Liver (tissue), 9 donors: ENCODE measurements around the gene SERPINA5. TPM values are rescaled to one million over a fixed set of nuclear protein-coding genes. Genes with fewer than 3 reads are reported as not detected.

Source experiments
- DNase-seq: peaks from one replicate; pipeline ENCODE4 v3.0.0-alpha.2; 2017; ENCODE audit warnings: low spot score
- H3K27ac ChIP-seq, 2 donors: one replicate each; pipeline ENCODE4 v1.7.0; 2013; ENCODE audit warnings: inconsistent platforms in 2 of 2, low read length in 2 of 2, control low read depth in 1 of 2, low read depth in 1 of 2, mild to moderate bottlenecking in 1 of 2
- H3K27me3 ChIP-seq, 4 donors: one replicate each; pipeline versions ENCODE4 v1.6.1 to v1.7.0; 2013; ENCODE audit warnings: low read length in 3 of 4, inconsistent platforms in 1 of 4, mild to moderate bottlenecking in 1 of 4, moderate library complexity in 1 of 4; ENCODE audit not compliant: control insufficient read depth in 4 of 4, insufficient read depth in 4 of 4
- H3K36me3 ChIP-seq, 4 donors: one replicate each; pipeline versions ENCODE4 v1.6.1 to v1.7.0; 2013; ENCODE audit warnings: low read length in 3 of 4, mild to moderate bottlenecking in 3 of 4, low read depth in 1 of 4, moderate library complexity in 1 of 4; ENCODE audit not compliant: control insufficient read depth in 4 of 4, insufficient read depth in 3 of 4
- H3K4me1 ChIP-seq, 4 donors: one replicate each; pipeline versions ENCODE4 v1.6.1 to v1.7.0; 2013; ENCODE audit warnings: low read length in 3 of 4, mild to moderate bottlenecking in 3 of 4, moderate library complexity in 1 of 4; ENCODE audit not compliant: control insufficient read depth in 4 of 4, insufficient read depth in 4 of 4
- H3K4me3 ChIP-seq, 3 donors: one replicate each; pipeline versions ENCODE4 v1.6.1 to v1.7.0; 2013; ENCODE audit warnings: low read length in 3 of 3, control low read depth in 1 of 3, low read depth in 1 of 3, mild to moderate bottlenecking in 1 of 3
- H3K9ac ChIP-seq, 2 donors: one replicate each; pipeline ENCODE4 v1.7.0; 2013; ENCODE audit warnings: low read length in 2 of 2, mild to moderate bottlenecking in 2 of 2, moderate library complexity in 2 of 2, control low read depth in 1 of 2, low read depth in 1 of 2
- H3K9me3 ChIP-seq, 4 donors: one replicate each; pipeline versions ENCODE4 v1.6.1 to v1.7.0; 2013; ENCODE audit warnings: low read length in 3 of 4; ENCODE audit not compliant: control insufficient read depth in 4 of 4
- EGR1 ChIP-seq, 2 donors: IDR thresholded peaks; 2 replicates each; pipeline ENCODE4 v1.6.1; 2016 to 2018; ENCODE audit warnings: antibody characterized with exemption in 2 of 2, low read depth in 2 of 2
- FOXA1 ChIP-seq: IDR thresholded peaks from 2 replicates; pipeline ENCODE4 v1.6.1; 2016; ENCODE audit warnings: antibody characterized with exemption
- FOXA2 ChIP-seq: IDR thresholded peaks from 2 replicates; pipeline ENCODE4 v1.6.1; 2016; ENCODE audit warnings: antibody characterized with exemption
- GABPA ChIP-seq, 2 donors: IDR thresholded peaks in 1 of 2; conservative IDR thresholded peaks in 1 of 2; 2 replicates each; pipeline ENCODE4 v1.6.1; 2016; ENCODE audit warnings: antibody characterized with exemption in 2 of 2, mild to moderate bottlenecking in 1 of 2, moderate library complexity in 1 of 2
- HNF4A ChIP-seq, 2 donors: conservative IDR thresholded peaks; 2 replicates each; pipeline ENCODE4 v1.6.1; 2016; ENCODE audit warnings: antibody characterized with exemption in 2 of 2, mild to moderate bottlenecking in 2 of 2
- HNF4G ChIP-seq: IDR thresholded peaks from 2 replicates; pipeline ENCODE4 v1.6.1; 2016; ENCODE audit warnings: antibody characterized with exemption
- JUND ChIP-seq, 2 donors: IDR thresholded peaks; 2 replicates each; pipeline ENCODE4 v1.6.1; 2016; ENCODE audit warnings: antibody characterized with exemption in 2 of 2
- NR2F2 ChIP-seq: IDR thresholded peaks from 2 replicates; pipeline ENCODE4 v1.6.1; 2016; ENCODE audit warnings: antibody characterized with exemption
- RAD21 ChIP-seq, 2 donors: IDR thresholded peaks; 2 replicates each; pipeline ENCODE4 v1.6.1; 2016; ENCODE audit warnings: antibody characterized with exemption in 2 of 2, mild to moderate bottlenecking in 2 of 2
- RXRA ChIP-seq, 2 donors: IDR thresholded peaks; 2 replicates each; pipeline ENCODE4 v1.6.1; 2017 to 2018; ENCODE audit warnings: antibody characterized with exemption in 2 of 2, mild to moderate bottlenecking in 1 of 2
- SP1 ChIP-seq: IDR thresholded peaks from 2 replicates; pipeline ENCODE4 v1.6.1; 2018; ENCODE audit warnings: antibody characterized with exemption, mild to moderate bottlenecking
- TAF1 ChIP-seq: conservative IDR thresholded peaks from 2 replicates; pipeline ENCODE4 v1.6.1; 2016; ENCODE audit warnings: antibody characterized with exemption, mild to moderate bottlenecking
- YY1 ChIP-seq: IDR thresholded peaks from 2 replicates; pipeline ENCODE4 v1.6.1; 2016; ENCODE audit warnings: antibody characterized with exemption, mild to moderate bottlenecking
- WGBS: extraction: QIAGEN DNeasy Blood & Tissue Kit; methylation state at CpG from one replicate; pipeline ENCODE4 v1.1.7; 2013; 5-methylcytosine and 5-hydroxymethylcytosine counted together
- polyA plus RNA-seq, 2 donors: library from polyadenylated mRNA; stranded (reverse) in 1 of 2; unstranded in 1 of 2; fragments of 200-250 nt in 1 of 2; fragments of >200 nt in 1 of 2; fragmentation: Nextera tagmentation in 1 of 2; extraction: Ambion mirVana in 1 of 2; gene quantifications; one replicate each; pipeline versions ENCODE4 v1.2.1 to v1.2.3, GENCODE V29; 2013 to 2015
- total RNA-seq, 2 donors: library from RNA; depleted of rRNA; stranded (reverse); fragments of >200 nt; gene quantifications; one replicate each; pipeline ENCODE4 v1.2.3, GENCODE V29; 2014
- TF ChIP-seq, protein P1 (sequence below): IDR thresholded peaks from 2 replicates; pipeline ENCODE4 v1.6.1; 2016; ENCODE audit warnings: antibody characterized with exemption
- TF ChIP-seq, protein P2 (sequence below): fragments of 150-350 bp; IDR thresholded peaks from 2 replicates; pipeline ENCODE4 v1.5.1; 2017; ENCODE audit warnings: improper control_type of control experiment, low read depth, low read length; ENCODE audit not compliant: missing input control
- TF ChIP-seq, protein P3 (sequence below): IDR thresholded peaks from 2 replicates; pipeline ENCODE4 v1.6.1; 2016; ENCODE audit warnings: antibody characterized with exemption, mild to moderate bottlenecking
- TF ChIP-seq, protein P4 (sequence below): IDR thresholded peaks from 2 replicates; pipeline ENCODE4 v1.6.1; 2016; ENCODE audit warnings: antibody characterized with exemption
- TF ChIP-seq, protein P5 (sequence below): IDR thresholded peaks from 2 replicates; pipeline ENCODE4 v1.6.1; 2016; ENCODE audit warnings: antibody characterized with exemption
- donor health status: healthy.
- donor health status: healthy.
- donor health status: healthy.
- donor health status: healthy.
- donor health status: healthy.

The SERPINA5 gene
- total and polyA plus RNA-seq, 4 donors = 37.0 to 250 (median 84.0) TPM

DNA sequence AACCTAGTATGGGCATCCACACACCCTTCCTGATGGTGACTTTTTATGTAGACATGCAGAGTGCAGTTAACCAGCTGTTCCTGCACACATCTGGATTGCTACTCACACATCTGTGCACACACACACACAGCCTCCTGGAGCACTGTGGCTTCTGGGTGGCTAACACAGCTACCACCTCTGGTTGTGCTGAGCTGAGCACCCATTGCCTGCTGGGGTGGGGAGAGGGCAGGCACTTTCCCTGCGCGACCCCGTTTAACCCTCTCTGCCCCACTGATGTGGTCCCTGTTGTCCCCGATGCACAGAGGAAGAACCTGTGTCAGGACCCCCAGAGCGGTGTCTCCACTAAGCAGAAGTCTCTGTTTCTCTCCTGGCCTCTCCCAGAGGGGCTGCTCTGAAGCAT, 16.6 kb downstream of the SERPINA5 start:
- peak overlapping the region; percentile 61 to 95 (median 92) for H3K4me3 ChIP-seq
- TF ChIP-seq, protein P1, sequence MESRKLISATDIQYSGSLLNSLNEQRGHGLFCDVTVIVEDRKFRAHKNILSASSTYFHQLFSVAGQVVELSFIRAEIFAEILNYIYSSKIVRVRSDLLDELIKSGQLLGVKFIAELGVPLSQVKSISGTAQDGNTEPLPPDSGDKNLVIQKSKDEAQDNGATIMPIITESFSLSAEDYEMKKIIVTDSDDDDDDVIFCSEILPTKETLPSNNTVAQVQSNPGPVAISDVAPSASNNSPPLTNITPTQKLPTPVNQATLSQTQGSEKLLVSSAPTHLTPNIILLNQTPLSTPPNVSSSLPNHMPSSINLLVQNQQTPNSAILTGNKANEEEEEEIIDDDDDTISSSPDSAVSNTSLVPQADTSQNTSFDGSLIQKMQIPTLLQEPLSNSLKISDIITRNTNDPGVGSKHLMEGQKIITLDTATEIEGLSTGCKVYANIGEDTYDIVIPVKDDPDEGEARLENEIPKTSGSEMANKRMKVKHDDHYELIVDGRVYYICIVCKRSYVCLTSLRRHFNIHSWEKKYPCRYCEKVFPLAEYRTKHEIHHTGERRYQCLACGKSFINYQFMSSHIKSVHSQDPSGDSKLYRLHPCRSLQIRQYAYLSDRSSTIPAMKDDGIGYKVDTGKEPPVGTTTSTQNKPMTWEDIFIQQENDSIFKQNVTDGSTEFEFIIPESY = no peak
- no peak for TF ChIP-seq HNF4A (conservative IDR thresholded peaks at IDR 0.05)
- TF ChIP-seq FOXA1 = no peak
- no peak for TF ChIP-seq EGR1 (IDR thresholded peaks at IDR 0.05; ENCODE audit: low read depth in 2 of 2)
- no peak for TF ChIP-seq SP1
- TF ChIP-seq, protein P2, sequence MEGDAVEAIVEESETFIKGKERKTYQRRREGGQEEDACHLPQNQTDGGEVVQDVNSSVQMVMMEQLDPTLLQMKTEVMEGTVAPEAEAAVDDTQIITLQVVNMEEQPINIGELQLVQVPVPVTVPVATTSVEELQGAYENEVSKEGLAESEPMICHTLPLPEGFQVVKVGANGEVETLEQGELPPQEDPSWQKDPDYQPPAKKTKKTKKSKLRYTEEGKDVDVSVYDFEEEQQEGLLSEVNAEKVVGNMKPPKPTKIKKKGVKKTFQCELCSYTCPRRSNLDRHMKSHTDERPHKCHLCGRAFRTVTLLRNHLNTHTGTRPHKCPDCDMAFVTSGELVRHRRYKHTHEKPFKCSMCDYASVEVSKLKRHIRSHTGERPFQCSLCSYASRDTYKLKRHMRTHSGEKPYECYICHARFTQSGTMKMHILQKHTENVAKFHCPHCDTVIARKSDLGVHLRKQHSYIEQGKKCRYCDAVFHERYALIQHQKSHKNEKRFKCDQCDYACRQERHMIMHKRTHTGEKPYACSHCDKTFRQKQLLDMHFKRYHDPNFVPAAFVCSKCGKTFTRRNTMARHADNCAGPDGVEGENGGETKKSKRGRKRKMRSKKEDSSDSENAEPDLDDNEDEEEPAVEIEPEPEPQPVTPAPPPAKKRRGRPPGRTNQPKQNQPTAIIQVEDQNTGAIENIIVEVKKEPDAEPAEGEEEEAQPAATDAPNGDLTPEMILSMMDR = no peak
- no peak for TF ChIP-seq GABPA (IDR thresholded peaks at IDR 0.05 in 1 of 2, conservative IDR thresholded peaks at IDR 0.05 in 1 of 2)
- TF ChIP-seq HNF4G = no peak
- TF ChIP-seq RXRA (IDR thresholded peaks at IDR 0.05) = no peak
- no peak for TF ChIP-seq NR2F2
- TF ChIP-seq, protein P3, sequence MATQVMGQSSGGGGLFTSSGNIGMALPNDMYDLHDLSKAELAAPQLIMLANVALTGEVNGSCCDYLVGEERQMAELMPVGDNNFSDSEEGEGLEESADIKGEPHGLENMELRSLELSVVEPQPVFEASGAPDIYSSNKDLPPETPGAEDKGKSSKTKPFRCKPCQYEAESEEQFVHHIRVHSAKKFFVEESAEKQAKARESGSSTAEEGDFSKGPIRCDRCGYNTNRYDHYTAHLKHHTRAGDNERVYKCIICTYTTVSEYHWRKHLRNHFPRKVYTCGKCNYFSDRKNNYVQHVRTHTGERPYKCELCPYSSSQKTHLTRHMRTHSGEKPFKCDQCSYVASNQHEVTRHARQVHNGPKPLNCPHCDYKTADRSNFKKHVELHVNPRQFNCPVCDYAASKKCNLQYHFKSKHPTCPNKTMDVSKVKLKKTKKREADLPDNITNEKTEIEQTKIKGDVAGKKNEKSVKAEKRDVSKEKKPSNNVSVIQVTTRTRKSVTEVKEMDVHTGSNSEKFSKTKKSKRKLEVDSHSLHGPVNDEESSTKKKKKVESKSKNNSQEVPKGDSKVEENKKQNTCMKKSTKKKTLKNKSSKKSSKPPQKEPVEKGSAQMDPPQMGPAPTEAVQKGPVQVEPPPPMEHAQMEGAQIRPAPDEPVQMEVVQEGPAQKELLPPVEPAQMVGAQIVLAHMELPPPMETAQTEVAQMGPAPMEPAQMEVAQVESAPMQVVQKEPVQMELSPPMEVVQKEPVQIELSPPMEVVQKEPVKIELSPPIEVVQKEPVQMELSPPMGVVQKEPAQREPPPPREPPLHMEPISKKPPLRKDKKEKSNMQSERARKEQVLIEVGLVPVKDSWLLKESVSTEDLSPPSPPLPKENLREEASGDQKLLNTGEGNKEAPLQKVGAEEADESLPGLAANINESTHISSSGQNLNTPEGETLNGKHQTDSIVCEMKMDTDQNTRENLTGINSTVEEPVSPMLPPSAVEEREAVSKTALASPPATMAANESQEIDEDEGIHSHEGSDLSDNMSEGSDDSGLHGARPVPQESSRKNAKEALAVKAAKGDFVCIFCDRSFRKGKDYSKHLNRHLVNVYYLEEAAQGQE = no peak
- TF ChIP-seq JUND (IDR thresholded peaks at IDR 0.05) = no peak
- TF ChIP-seq FOXA2 = no peak
- TF ChIP-seq YY1 = no peak
- TF ChIP-seq, protein P4, sequence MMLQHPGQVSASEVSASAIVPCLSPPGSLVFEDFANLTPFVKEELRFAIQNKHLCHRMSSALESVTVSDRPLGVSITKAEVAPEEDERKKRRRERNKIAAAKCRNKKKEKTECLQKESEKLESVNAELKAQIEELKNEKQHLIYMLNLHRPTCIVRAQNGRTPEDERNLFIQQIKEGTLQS = no peak
- H3K9me3 ChIP-seq = no peaks in the 10 kb centered on the region
- no peaks in the 10 kb centered on the region for H3K36me3 ChIP-seq
- peak overlapping the region; percentile 73 to 91 for H3K27ac ChIP-seq
- H3K4me1 ChIP-seq = peaks cover 16 to 75% (median 55%) of the 10 kb centered on the region in 4 donors
- no peak for DNase-seq
- peak overlapping the region; percentile 2 to 82 for H3K9ac ChIP-seq
- no peaks in the 10 kb centered on the region for H3K27me3 ChIP-seq
- 57% methylated on average over 5 of the region's 5 CpGs for WGBS

DNA sequence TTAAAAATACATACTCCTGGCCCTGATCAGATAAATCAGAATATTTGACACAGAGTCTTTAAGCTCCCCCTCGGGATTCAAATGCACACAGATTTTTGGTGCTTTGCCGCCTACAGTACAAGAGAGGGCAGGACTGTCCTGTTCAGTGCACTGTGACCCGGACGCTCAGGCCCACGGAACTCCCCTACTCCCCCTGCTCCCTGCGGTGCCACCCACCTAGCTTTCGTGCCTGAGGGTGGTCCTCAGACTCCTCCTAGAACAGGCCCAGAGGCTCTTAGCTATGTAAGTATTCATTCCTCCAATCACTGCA, 17.2 kb downstream of the SERPINA5 start:
- no peak for DNase-seq
- H3K9me3 ChIP-seq = no peaks in the 10 kb centered on the region
- H3K4me3 ChIP-seq = peak overlapping the region; percentile 61 to 95 (median 92)
- H3K4me1 ChIP-seq = peaks cover 11 to 69% (median 49%) of the 10 kb centered on the region in 4 donors
- H3K27me3 ChIP-seq = no peaks in the 10 kb centered on the region
- peak overlapping the region; percentile 2 to 82 for H3K9ac ChIP-seq
- 23% methylated on average over 7 of the region's 7 CpGs for WGBS
- no peaks in the 10 kb centered on the region for H3K36me3 ChIP-seq
- peak overlapping the region; percentile 73 to 91 for H3K27ac ChIP-seq
- TF ChIP-seq EGR1 (IDR thresholded peaks at IDR 0.05; ENCODE audit: low read depth in 2 of 2) (no peak), JUND (IDR thresholded peaks at IDR 0.05) (no peak), FOXA2 (no peak), HNF4A (conservative IDR thresholded peaks at IDR 0.05) (no peak), HNF4G (no peak), YY1 (no peak), SP1 (no peak), RAD21 (IDR thresholded peaks at IDR 0.05) (no peak), TAF1 (no peak), GABPA (IDR thresholded peaks at IDR 0.05 in 1 of 2, conservative IDR thresholded peaks at IDR 0.05 in 1 of 2) (no peak)
- TF ChIP-seq, protein P5, sequence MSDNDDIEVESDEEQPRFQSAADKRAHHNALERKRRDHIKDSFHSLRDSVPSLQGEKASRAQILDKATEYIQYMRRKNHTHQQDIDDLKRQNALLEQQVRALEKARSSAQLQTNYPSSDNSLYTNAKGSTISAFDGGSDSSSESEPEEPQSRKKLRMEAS = no peak
- TF ChIP-seq, protein P4 = no peak
- TF ChIP-seq, protein P3 = no peak
- TF ChIP-seq, protein P1 = no peak
